GM18526 (cell line): ENCODE results near the gene L3MBTL4.

Experiments
- POLR2A ChIP-seq: IDR thresholded peaks from 3 replicates; pipeline ENCODE4 v1.6.1; 2011; ENCODE audit not compliant: insufficient read length; ENCODE audit errors: extremely low read depth

Gene L3MBTL4

GRCh38 chr18:6205706-6206105 lies 209.0 kb downstream of the L3MBTL4 start:
- TF ChIP-seq POLR2A, result no peak

GRCh38 chr18:6204476-6204875 lies 210.2 kb downstream of the L3MBTL4 start:
- no peak for TF ChIP-seq POLR2A

- no peak for TF ChIP-seq POLR2A
These were observed 210.9 kb downstream of the L3MBTL4 start for GRCh38 chr18:6203791-6204190.

GRCh38 chr18:6202861-6203260 lies 211.8 kb downstream of the L3MBTL4 start:
- no peak for TF ChIP-seq POLR2A

GRCh38 chr18:6200204-6200774 lies 214.4 kb downstream of the L3MBTL4 start:
- TF ChIP-seq POLR2A, result no peak

- TF ChIP-seq POLR2A, result no peak
These were observed 214.9 kb downstream of the L3MBTL4 start for GRCh38 chr18:6199777-6200176.

GRCh38 chr18:6198585-6198984 lies 216.1 kb downstream of the L3MBTL4 start:
- no peak for TF ChIP-seq POLR2A

- TF ChIP-seq POLR2A, result no peak
These were observed 220.1 kb downstream of the L3MBTL4 start for GRCh38 chr18:6194640-6195039.

- no peak for TF ChIP-seq POLR2A
These were observed 239.5 kb downstream of the L3MBTL4 start for GRCh38 chr18:6174983-6175745.

GRCh38 chr18:6170604-6171003 lies 244.1 kb downstream of the L3MBTL4 start:
- TF ChIP-seq POLR2A, result no peak

- TF ChIP-seq POLR2A, result no peak
These were observed 253.2 kb downstream of the L3MBTL4 start for GRCh38 chr18:6161549-6161948.

GRCh38 chr18:6159426-6159825 lies 255.3 kb downstream of the L3MBTL4 start:
- no peak for TF ChIP-seq POLR2A

- no peak for TF ChIP-seq POLR2A
These were observed 255.8 kb downstream of the L3MBTL4 start for GRCh38 chr18:6158958-6159357.

- no peak for TF ChIP-seq POLR2A
These were observed 258.3 kb downstream of the L3MBTL4 start for GRCh38 chr18:6156446-6156845.

- no peak for TF ChIP-seq POLR2A
These were observed 259.0 kb downstream of the L3MBTL4 start for GRCh38 chr18:6155707-6156106.

GRCh38 chr18:6150430-6150829 lies 264.3 kb downstream of the L3MBTL4 start:
- TF ChIP-seq POLR2A, result no peak

- no peak for TF ChIP-seq POLR2A
These were observed 268.4 kb downstream of the L3MBTL4 start for GRCh38 chr18:6146307-6146661.
